OCI-LY3 (cell line): Measurements from ENCODE around the gene NCKAP5.

Experiments used
- H2AFZ ChIP-seq: fragments of 200-600, 300-600 bp; shearing (Covaris generic); 2 replicates; pipeline ENCODE4 v1.6.0; 2014; ENCODE audit warnings: antibody characterized with exemption, low read depth, low read length
- H3K27ac ChIP-seq: fragments of 200-600, 300-600 bp; sonication (generic); 2 replicates; pipeline ENCODE4 v1.5.1; 2014; ENCODE audit warnings: mild to moderate bottlenecking, low read length, moderate library complexity, mixed read lengths
- H3K27me3 ChIP-seq: fragments of 200-600, 300-600 bp; sonication (generic); 2 replicates; pipeline ENCODE4 v1.6.1; 2014; ENCODE audit warnings: low read depth, low read length, mixed read lengths
- H3K36me3 ChIP-seq: fragments of 200-600, 300-600 bp; sonication (generic); replicated peaks from 2 replicates; pipeline ENCODE3; 2014; ENCODE audit warnings: low read depth, low read length, mixed read lengths
- H3K4me1 ChIP-seq: fragments of 300-600, 200-600 bp; sonication (generic); 2 replicates; pipeline ENCODE4 v1.6.1; 2014; ENCODE audit warnings: low read length, mixed read lengths
- H3K4me2 ChIP-seq: fragments of 200-600, 300-600 bp; sonication (generic); 2 replicates; pipeline ENCODE4 v1.6.1; 2014; ENCODE audit warnings: low read length, mixed read lengths
- H3K4me3 ChIP-seq: fragments of 300-600, 200-600 bp; sonication (generic); 2 replicates; pipeline ENCODE4 v1.5.1; 2014; ENCODE audit warnings: antibody characterized with exemption, mild to moderate bottlenecking, low read length, moderate library complexity
- H3K79me2 ChIP-seq: fragments of 300-600, 200-600 bp; shearing (Covaris generic); 2 replicates; pipeline ENCODE4 v1.6.1; 2014; ENCODE audit warnings: mild to moderate bottlenecking, low read length, mixed read lengths
- H3K9ac ChIP-seq: fragments of 300-600, 200-600 bp; shearing (Covaris generic); 2 replicates; pipeline ENCODE4 v1.6.0; 2014; ENCODE audit warnings: mild to moderate bottlenecking, low read length, moderate library complexity
- H3K9me3 ChIP-seq: fragments of 200-600, 300-600 bp; shearing (Covaris generic); 2 replicates; pipeline ENCODE4 v1.6.1; 2014; ENCODE audit warnings: low read length, mixed read lengths; ENCODE audit not compliant: insufficient read depth
- H4K20me1 ChIP-seq: fragments of 200-600, 300-600 bp; sonication (generic); 2 replicates; pipeline ENCODE4 v1.6.1; 2016; ENCODE audit warnings: low read length, mixed read lengths; ENCODE audit not compliant: insufficient read depth
- CTCF ChIP-seq: fragments of 200-600, 300-600 bp; sonication (generic); IDR thresholded peaks from 2 replicates; pipeline ENCODE4 v1.5.1; 2014; ENCODE audit warnings: antibody characterized with exemption, low read length, low read depth
- EZH2phosphoT487 ChIP-seq: fragments of 200-600 bp; shearing (Covaris generic); IDR thresholded peaks from 2 replicates; pipeline ENCODE4 v1.6.1; 2018; ENCODE audit warnings: antibody characterized with exemption, mixed run types, low read depth

Gene NCKAP5

GRCh38 chr2:133241224-133241571 lies 327.1 kb downstream of the NCKAP5 start:
- no peaks in the 10 kb centered on the region for H3K9me3 ChIP-seq
- no peaks in the 10 kb centered on the region for H4K20me1 ChIP-seq
- TF ChIP-seq EZH2phosphoT487 (no peak), CTCF (no peak)
- H3K27me3 ChIP-seq = no peaks in the 10 kb centered on the region
- H3K36me3 ChIP-seq = no peaks in the 10 kb centered on the region
- H3K79me2 ChIP-seq = no peaks in the 10 kb centered on the region
- H3K4me3 ChIP-seq = no peak overlapping the region
- H3K9ac ChIP-seq = no peak overlapping the region
- H2AFZ ChIP-seq = no peak overlapping the region
- no peak overlapping the region for H3K4me2 ChIP-seq
- no peaks in the 10 kb centered on the region for H3K4me1 ChIP-seq
- no peak overlapping the region for H3K27ac ChIP-seq

- Histone ChIP-seq H3K9me3 (no peaks in the 10 kb centered on the region), H3K4me1 (no peaks in the 10 kb centered on the region), H3K9ac (no peak overlapping the region), H3K36me3 (no peaks in the 10 kb centered on the region), H3K27ac (no peak overlapping the region), H3K79me2 (no peaks in the 10 kb centered on the region), H3K27me3 (no peaks in the 10 kb centered on the region), H4K20me1 (no peaks in the 10 kb centered on the region), H3K4me2 (no peak overlapping the region), H2AFZ (no peak overlapping the region), H3K4me3 (no peak overlapping the region)
- TF ChIP-seq EZH2phosphoT487 (no peak), CTCF (no peak)
These were observed 327.6 kb downstream of the NCKAP5 start for GRCh38 chr2:133240491-133241223.

- no peaks in the 10 kb centered on the region for H3K79me2 ChIP-seq
- no peaks in the 10 kb centered on the region for H3K4me1 ChIP-seq
- no peaks in the 10 kb centered on the region for H4K20me1 ChIP-seq
- TF ChIP-seq EZH2phosphoT487 (no peak), CTCF (no peak)
- H3K4me2 ChIP-seq = no peak overlapping the region
- H3K9ac ChIP-seq = no peak overlapping the region
- H3K36me3 ChIP-seq = no peaks in the 10 kb centered on the region
- no peak overlapping the region for H3K4me3 ChIP-seq
- no peaks in the 10 kb centered on the region for H3K27me3 ChIP-seq
- H3K9me3 ChIP-seq = no peaks in the 10 kb centered on the region
- H2AFZ ChIP-seq = no peak overlapping the region
- no peak overlapping the region for H3K27ac ChIP-seq
These were observed 332.3 kb downstream of the NCKAP5 start for GRCh38 chr2:133235968-133236367.

GRCh38 chr2:133232556-133232955 lies 335.7 kb downstream of the NCKAP5 start:
- Histone ChIP-seq H3K4me1 (no peaks in the 10 kb centered on the region), H3K9ac (no peak overlapping the region), H3K27ac (no peak overlapping the region), H3K4me3 (no peak overlapping the region), H3K4me2 (no peak overlapping the region), H2AFZ (no peak overlapping the region), H3K36me3 (no peaks in the 10 kb centered on the region), H3K79me2 (no peaks in the 10 kb centered on the region), H3K27me3 (no peaks in the 10 kb centered on the region; the same call in 1 of the 2 replicates), H4K20me1 (no peaks in the 10 kb centered on the region), H3K9me3 (no peaks in the 10 kb centered on the region)
- TF ChIP-seq EZH2phosphoT487 (no peak), CTCF (no peak)
